AG04449 (cell line): ENCODE measurements around the gene SPTLC1.

ENCODE experiments used
- CTCF ChIA-PET: fragments of 350-600 bp; formaldehyde crosslinking; extraction: SDS; loops from one replicate; lab custom pipeline; 2021; ENCODE audit warnings: antibody characterized with exemption; lab: Yijun Ruan, JAX
- POLR2A ChIA-PET: fragments of 400-600, 350-600 bp; formaldehyde crosslinking; extraction: SDS; loops from one replicate; lab custom pipeline; 2020; ENCODE audit warnings: antibody characterized with exemption, inconsistent platforms; lab: Yijun Ruan, JAX
- DNase-seq: peaks from one replicate; pipeline ENCODE4 v3.0.0-alpha.2; 2010; ENCODE audit warnings: low read depth, low spot score
- H3K4me3 ChIP-seq: 2 replicates; pipeline ENCODE4 v1.5.1; 2011; ENCODE audit warnings: low read depth, mild to moderate bottlenecking, control low read depth, low read length
- CTCF ChIP-seq: IDR thresholded peaks from one replicate; pipeline ENCODE4 v1.5.1; 2011; ENCODE audit warnings: mild to moderate bottlenecking, moderate library complexity, low read length, control low read depth, inconsistent platforms; ENCODE audit not compliant: insufficient read depth; ENCODE audit errors: missing control alignments

SPTLC1 gene

GRCh38 chr9:92098638-92099037, 16.6 kb downstream of the SPTLC1 start:
- H3K4me3 ChIP-seq: no peak overlapping the region
- ChIA-PET CTCF (no interaction called here), POLR2A (no interaction called here)
- DNase-seq: no peak
- TF ChIP-seq CTCF: no peak

GRCh38 chr9:92097997-92098482, 17.2 kb downstream of the SPTLC1 start:
- ChIA-PET CTCF (no interaction called here), POLR2A (no interaction called here)
- TF ChIP-seq CTCF: no peak
- DNase-seq: no peak
- H3K4me3 ChIP-seq: no peak overlapping the region

GRCh38 chr9:92095236-92095635, 20.0 kb downstream of the SPTLC1 start:
- POLR2A ChIA-PET: no interaction called here
- CTCF ChIA-PET: no interaction called here
- H3K4me3 ChIP-seq: no peak overlapping the region
- no peak for TF ChIP-seq CTCF
- no peak for DNase-seq

GRCh38 chr9:92094655-92095054, 20.6 kb downstream of the SPTLC1 start:
- no peak overlapping the region for H3K4me3 ChIP-seq
- POLR2A ChIA-PET: no interaction called here
- CTCF ChIA-PET: no interaction called here
- no peak for TF ChIP-seq CTCF
- DNase-seq: no peak

GRCh38 chr9:92077888-92078287, 37.3 kb downstream of the SPTLC1 start:
- POLR2A ChIA-PET: no interaction called here
- CTCF ChIA-PET: interaction anchor here (1.3 kb wide), 1 partner anchor 320 kb away, joined by 4 read pairs; no protein-coding TSS in a partner anchor
- no peak for DNase-seq
- no peak for TF ChIP-seq CTCF
- no peak overlapping the region for H3K4me3 ChIP-seq

GRCh38 chr9:92071634-92072033, 43.6 kb downstream of the SPTLC1 start:
- POLR2A ChIA-PET: no interaction called here
- H3K4me3 ChIP-seq: no peak overlapping the region
- CTCF ChIA-PET: no interaction called here
- no peak for DNase-seq
- no peak for TF ChIP-seq CTCF
